CD4-positive, alpha-beta T cell treated with Interleukin-1 beta for 1 hour (primary cell): ENCODE data around the gene SGMS2.
"Not testable (repeated sequence)": the region's sequence is repeated elsewhere in the genome, so short reads cannot be mapped to it uniquely, and the experiment has no call there.

Source experiments
- DNase-seq, 2 donors: peaks; one replicate each; pipeline ENCODE4 v3.0.0-alpha.2; 2020 to 2022

The SGMS2 gene

GRCh38 chr4:107916623-107917022, 91.9 kb downstream of the SGMS2 start:
- no peak for DNase-seq

GRCh38 chr4:107917500-107917899, 92.8 kb downstream of the SGMS2 start:
- no peak for DNase-seq

- no peak for DNase-seq
These were observed 98.0 kb downstream of the SGMS2 start for GRCh38 chr4:107922486-107923473.

- DNase-seq: not testable (repeated sequence)
These were observed 101.0 kb downstream of the SGMS2 start for GRCh38 chr4:107925713-107926112.

GRCh38 chr4:107926875-107927274, 102.1 kb downstream of the SGMS2 start:
- not testable (repeated sequence) for DNase-seq

GRCh38 chr4:107930821-107931774, 106.4 kb downstream of the SGMS2 start, which contains the start of gene CYP2U1:
Gene CYP2U1, plus strand, starts transcription at chr4:107931549. Its CDS starts 95 bp downstream, at chr4:107931644.
- peak; percentile 82 to 84 for DNase-seq

GRCh38 chr4:107931775-107932321, 107.1 kb downstream of the SGMS2 start:
- peak in 1 of 2 donors; percentile 32 for DNase-seq

- DNase-seq: no peak
These were observed 110.5 kb downstream of the SGMS2 start for GRCh38 chr4:107935246-107935645.

GRCh38 chr4:107937040-107937439, 112.3 kb downstream of the SGMS2 start:
- DNase-seq: no peak

GRCh38 chr4:107939307-107939706, 114.6 kb downstream of the SGMS2 start:
- DNase-seq: no peak

- DNase-seq: no peak
These were observed 121.1 kb downstream of the SGMS2 start for GRCh38 chr4:107945809-107946208.

GRCh38 chr4:107950746-107951540, 126.2 kb downstream of the SGMS2 start:
- no peak for DNase-seq

GRCh38 chr4:107951551-107951950, 126.8 kb downstream of the SGMS2 start:
- DNase-seq: no peak

- DNase-seq: no peak
These were observed 131.3 kb downstream of the SGMS2 start for GRCh38 chr4:107956011-107956410.
